OCI-LY3 (cell line): Measurements from ENCODE around the gene MCF2.

Experiments used
- EZH2phosphoT487 ChIP-seq: fragments of 200-600 bp; shearing (Covaris generic); IDR thresholded peaks from 2 replicates; pipeline ENCODE4 v1.6.1; 2018; ENCODE audit warnings: antibody characterized with exemption, mixed run types, low read depth
- TF ChIP-seq, protein P1 (sequence below): fragments of 200-600, 300-600 bp; sonication (generic); IDR thresholded peaks from 2 replicates; pipeline ENCODE4 v1.5.1; 2014; ENCODE audit warnings: antibody characterized with exemption, low read length, low read depth

DNA sequence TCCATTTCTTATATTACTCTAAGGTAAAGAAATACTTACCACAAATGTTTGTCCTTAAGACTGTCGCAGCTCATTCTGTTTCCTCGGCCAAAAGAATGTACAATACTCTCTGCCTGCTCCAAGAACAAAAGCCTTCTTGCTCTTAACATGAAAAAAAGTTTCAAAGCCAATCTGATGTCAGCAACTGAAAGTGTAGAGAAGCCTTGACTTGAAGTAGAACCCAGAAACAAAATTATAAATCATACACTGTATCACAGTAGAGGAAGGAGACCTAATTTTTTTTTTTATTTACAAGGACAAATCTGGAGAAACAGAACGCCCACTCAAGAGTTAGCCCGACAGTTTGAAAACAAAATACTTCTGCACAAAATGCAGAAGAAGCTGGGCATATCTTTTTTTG, at the start of gene MCF2:
- TF ChIP-seq, protein P1, sequence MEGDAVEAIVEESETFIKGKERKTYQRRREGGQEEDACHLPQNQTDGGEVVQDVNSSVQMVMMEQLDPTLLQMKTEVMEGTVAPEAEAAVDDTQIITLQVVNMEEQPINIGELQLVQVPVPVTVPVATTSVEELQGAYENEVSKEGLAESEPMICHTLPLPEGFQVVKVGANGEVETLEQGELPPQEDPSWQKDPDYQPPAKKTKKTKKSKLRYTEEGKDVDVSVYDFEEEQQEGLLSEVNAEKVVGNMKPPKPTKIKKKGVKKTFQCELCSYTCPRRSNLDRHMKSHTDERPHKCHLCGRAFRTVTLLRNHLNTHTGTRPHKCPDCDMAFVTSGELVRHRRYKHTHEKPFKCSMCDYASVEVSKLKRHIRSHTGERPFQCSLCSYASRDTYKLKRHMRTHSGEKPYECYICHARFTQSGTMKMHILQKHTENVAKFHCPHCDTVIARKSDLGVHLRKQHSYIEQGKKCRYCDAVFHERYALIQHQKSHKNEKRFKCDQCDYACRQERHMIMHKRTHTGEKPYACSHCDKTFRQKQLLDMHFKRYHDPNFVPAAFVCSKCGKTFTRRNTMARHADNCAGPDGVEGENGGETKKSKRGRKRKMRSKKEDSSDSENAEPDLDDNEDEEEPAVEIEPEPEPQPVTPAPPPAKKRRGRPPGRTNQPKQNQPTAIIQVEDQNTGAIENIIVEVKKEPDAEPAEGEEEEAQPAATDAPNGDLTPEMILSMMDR, result no peak
- no peak for TF ChIP-seq EZH2phosphoT487
